ENCODE data around the gene TCIRG1.

GRCh38 chr11:68025047-68025446 is 13.8 kb upstream of the TCIRG1 start:
- TF ChIP-seq CTCF (IDR thresholded peaks at IDR 0.05; ENCODE audit: poor library complexity), result no peak
- TF ChIP-seq EZH2phosphoT487 (IDR thresholded peaks at IDR 0.05; ENCODE audit: low read depth, severe bottlenecking, unreplicated experiment), result no peak
- no peak for TF ChIP-seq EZH2 (IDR thresholded peaks at IDR 0.05; ENCODE audit: borderline replicate concordance)

All from hepatocyte (in vitro differentiated cells).